H9 (cell line): ENCODE data around the gene MT3. TPM values are rescaled to one million over a fixed set of nuclear protein-coding genes. Genes with fewer than 3 reads are reported as not detected.

ENCODE experiments used
- DNase-seq: peaks from one replicate; pipeline ENCODE4 v3.0.0-alpha.2; 2017
- H2AFZ ChIP-seq: one replicate; pipeline ENCODE4 v1.6.1; 2013; ENCODE audit warnings: mild to moderate bottlenecking, low read length, control low read depth, moderate library complexity
- H2AK5ac ChIP-seq: 2 replicates; pipeline ENCODE4 v1.6.1; 2013; ENCODE audit warnings: low read length, control low read depth, mixed read lengths; ENCODE audit not compliant: insufficient read length
- H2BK120ac ChIP-seq: one replicate; pipeline ENCODE4 v1.6.1; 2013; ENCODE audit warnings: low read depth, mild to moderate bottlenecking, low read length, control low read depth, inconsistent platforms; ENCODE audit not compliant: poor library complexity, severe bottlenecking
- H2BK12ac ChIP-seq: 2 replicates; pipeline ENCODE4 v1.6.1; 2013; ENCODE audit warnings: low read length, control low read depth, mixed read lengths, low read depth; ENCODE audit not compliant: insufficient read length
- H2BK15ac ChIP-seq: 2 replicates; pipeline ENCODE4 v1.6.1; 2013; ENCODE audit warnings: low read depth, low read length, control low read depth
- H2BK20ac ChIP-seq: one replicate; pipeline ENCODE4 v1.6.1; 2013; ENCODE audit warnings: low read depth, mild to moderate bottlenecking, low read length, control low read depth, inconsistent platforms; ENCODE audit not compliant: poor library complexity, severe bottlenecking
- H2BK5ac ChIP-seq: 2 replicates; pipeline ENCODE4 v1.6.1; 2013; ENCODE audit warnings: low read length, control low read depth, mixed read lengths; ENCODE audit not compliant: insufficient read length
- H3K14ac ChIP-seq: 2 replicates; pipeline ENCODE4 v1.6.1; 2013; ENCODE audit warnings: low read length, control low read depth; ENCODE audit not compliant: insufficient read depth
- H3K18ac ChIP-seq: 2 replicates; pipeline ENCODE4 v1.6.1; 2013; ENCODE audit warnings: low read depth, mild to moderate bottlenecking, mixed read lengths, low read length, control low read depth; ENCODE audit not compliant: insufficient read length
- H3K23ac ChIP-seq: 2 replicates; pipeline ENCODE4 v1.6.1; 2013; ENCODE audit warnings: low read length, control low read depth, mixed read lengths, low read depth; ENCODE audit not compliant: insufficient read length
- H3K23me2 ChIP-seq: 2 replicates; pipeline ENCODE4 v1.6.1; 2013; ENCODE audit warnings: low read depth, mild to moderate bottlenecking, mixed read lengths, low read length, control low read depth; ENCODE audit not compliant: insufficient read length, poor library complexity, severe bottlenecking
- H3K27ac ChIP-seq: 2 replicates; pipeline ENCODE4 v1.5.1; 2013; ENCODE audit warnings: low read length, control low read depth, mixed read lengths, low read depth; ENCODE audit not compliant: insufficient read length
- H3K27me3 ChIP-seq: 2 replicates; pipeline ENCODE4 v1.6.1; 2013; ENCODE audit warnings: low read length, control low read depth, inconsistent platforms; ENCODE audit not compliant: insufficient read depth
- H3K4ac ChIP-seq: 2 replicates; pipeline ENCODE4 v1.6.1; 2013; ENCODE audit warnings: low read depth, mild to moderate bottlenecking, control low read depth, inconsistent platforms, low read length, moderate library complexity
- H3K4me1 ChIP-seq: 2 replicates; pipeline ENCODE4 v1.6.1; 2013; ENCODE audit warnings: low read length, control low read depth, inconsistent platforms; ENCODE audit not compliant: insufficient read depth
- H3K4me2 ChIP-seq: 2 replicates; pipeline ENCODE4 v1.6.1; 2013; ENCODE audit warnings: low read length, control low read depth, mixed read lengths; ENCODE audit not compliant: insufficient read length, insufficient read depth
- H3K56ac ChIP-seq: 2 replicates; pipeline ENCODE4 v1.6.1; 2013; ENCODE audit warnings: low read depth, mild to moderate bottlenecking, mixed read lengths, low read length, control low read depth; ENCODE audit not compliant: insufficient read length
- H3K79me1 ChIP-seq: 2 replicates; pipeline ENCODE4 v1.6.1; 2013; ENCODE audit warnings: low read depth, mild to moderate bottlenecking, moderate library complexity, low read length, control low read depth, inconsistent platforms; ENCODE audit not compliant: insufficient read depth, poor library complexity, severe bottlenecking
- H3K79me2 ChIP-seq: 2 replicates; pipeline ENCODE4 v1.6.1; 2013; ENCODE audit warnings: low read length, control low read depth, inconsistent platforms; ENCODE audit not compliant: insufficient read depth
- H3K9ac ChIP-seq: 2 replicates; pipeline ENCODE4 v1.6.1; 2013; ENCODE audit warnings: low read length, control low read depth, mixed read lengths; ENCODE audit not compliant: insufficient read length; ENCODE audit errors: extremely low read depth
- H3K9me3 ChIP-seq: one replicate; pipeline ENCODE4 v1.6.1; 2013; ENCODE audit warnings: low read depth, low read length, inconsistent platforms; ENCODE audit not compliant: control insufficient read depth
- H3T11ph ChIP-seq: one replicate; pipeline ENCODE4 v1.6.1; 2013; ENCODE audit warnings: mild to moderate bottlenecking, low read length, control low read depth, inconsistent platforms
- H4K20me1 ChIP-seq: one replicate; pipeline ENCODE4 v1.6.1; 2013; ENCODE audit not compliant: control insufficient read depth, insufficient read length, insufficient read depth
- H4K5ac ChIP-seq: 2 replicates; pipeline ENCODE4 v1.6.1; 2013; ENCODE audit warnings: low read depth, mild to moderate bottlenecking, mixed read lengths, low read length, control low read depth; ENCODE audit not compliant: insufficient read length
- H4K8ac ChIP-seq: replicated peaks from 2 replicates; pipeline ENCODE4 v1.6.1; 2013; ENCODE audit warnings: low read length, control low read depth, mixed read lengths, low read depth; ENCODE audit not compliant: insufficient read length
- H4K91ac ChIP-seq: 2 replicates; pipeline ENCODE4 v1.6.1; 2013; ENCODE audit warnings: low read depth, mild to moderate bottlenecking, moderate library complexity, mixed read lengths, low read length, control low read depth; ENCODE audit not compliant: insufficient read length
- H3K27ac Mint-ChIP-seq, 3 experiments: 2 replicates in 2 of 3; 3 replicates in 1 of 3; pipeline ENCODE4 v1.8.0; 2020 to 2021; ENCODE audit warnings: mixed read lengths in 3 of 3, mild to moderate bottlenecking in 1 of 3, moderate library complexity in 1 of 3
- H3K27me3 Mint-ChIP-seq: 2 replicates; pipeline ENCODE4 v1.8.0; 2021; ENCODE audit warnings: low read depth, mild to moderate bottlenecking, moderate library complexity, mixed read lengths
- H3K36me3 Mint-ChIP-seq, 3 experiments: 2 replicates in 2 of 3; 3 replicates in 1 of 3; pipeline ENCODE4 v1.8.0; 2020 to 2021; ENCODE audit warnings: low read depth in 3 of 3, mixed read lengths in 3 of 3; ENCODE audit not compliant: insufficient read depth in 1 of 3
- H3K4me1 Mint-ChIP-seq, 2 experiments: 2 replicates each; pipeline ENCODE4 v1.8.0; 2020; ENCODE audit warnings: mixed read lengths in 2 of 2
- H3K4me3 Mint-ChIP-seq, 2 experiments: 2 replicates in 1 of 2; 3 replicates in 1 of 2; pipeline ENCODE4 v1.8.0; 2020 to 2021; ENCODE audit warnings: mild to moderate bottlenecking in 2 of 2, mixed read lengths in 2 of 2, moderate library complexity in 1 of 2
- H3K9me3 Mint-ChIP-seq, 2 experiments: 2 replicates in 1 of 2; 3 replicates in 1 of 2; pipeline ENCODE4 v1.8.0; 2020; ENCODE audit warnings: mild to moderate bottlenecking in 2 of 2, mixed read lengths in 2 of 2, moderate library complexity in 1 of 2
- CTCF ChIP-seq: fragments of 200-600 bp; sonication (generic); conservative IDR thresholded peaks from 3 replicates; pipeline ENCODE4 v1.8.0; 2021; ENCODE audit warnings: antibody characterized with exemption, mild to moderate bottlenecking
- WGBS: extraction: QIAGEN DNeasy Blood & Tissue Kit; methylation state at CpG from one replicate; pipeline ENCODE4 v1.1.7; 2013; ENCODE audit warnings: missing lambda C conversion rate, low lambda C conversion rate, mixed read lengths; ENCODE audit not compliant: insufficient read length; ENCODE audit errors: extremely low coverage; 5-methylcytosine and 5-hydroxymethylcytosine counted together
- total RNA-seq: library from RNA; stranded (reverse); gene quantifications from 2 replicates; pipeline ENCODE4 v1.2.1, GENCODE V29; 2021

Gene MT3
- total RNA-seq, 1 experiment from 2014 or later: not detected

DNA sequence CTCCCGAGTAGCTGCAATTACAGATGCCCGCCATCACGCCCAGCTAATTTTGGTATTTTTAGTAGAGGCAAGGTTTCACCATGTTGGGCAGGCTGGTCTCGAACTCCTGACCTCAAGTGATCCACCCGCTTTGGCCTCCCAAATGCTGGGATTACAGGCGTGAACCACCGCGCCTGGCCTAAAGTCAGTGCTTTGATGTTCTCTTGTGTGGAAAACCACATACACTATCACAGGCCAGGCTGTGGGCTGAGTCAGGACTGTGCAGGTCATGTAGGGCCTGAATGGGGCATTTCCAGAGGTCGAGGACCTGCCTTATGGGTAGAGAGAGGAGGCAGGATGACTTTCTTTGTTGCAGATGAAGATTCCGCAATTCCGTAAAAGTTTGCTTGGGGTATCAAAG is 5.1 kb upstream of the MT3 start:
- H3K27me3 ChIP-seq: peaks cover 6% of the 10 kb centered on the region; the same call in 1 of the 2 replicates
- peaks cover 5% of the 10 kb centered on the region for H3K23me2 ChIP-seq
- H3K4me1 ChIP-seq: no peaks in the 10 kb centered on the region; the same call in 1 of the 2 replicates
- no peaks in the 10 kb centered on the region for H3K9me3 ChIP-seq
- H2BK120ac ChIP-seq: no peak overlapping the region
- H3K79me2 ChIP-seq: no peaks in the 10 kb centered on the region
- peaks cover 84% of the 10 kb centered on the region for H3K27me3 Mint-ChIP-seq
- no peak overlapping the region for H3K14ac ChIP-seq
- H3K79me1 ChIP-seq: no peaks in the 10 kb centered on the region
- no peak overlapping the region for H3K9ac ChIP-seq
- H3K27ac ChIP-seq: no peak overlapping the region
- H3K27ac Mint-ChIP-seq: no peak overlapping the region
- no peak overlapping the region for H3K23ac ChIP-seq
- H2AFZ ChIP-seq: no peak overlapping the region
- no peak overlapping the region for H3K4me3 Mint-ChIP-seq
- H3K18ac ChIP-seq: no peak overlapping the region
- H2BK5ac ChIP-seq: no peak overlapping the region
- no peak for TF ChIP-seq CTCF
- no peak for DNase-seq
- H3K4me2 ChIP-seq: no peak overlapping the region
- H4K5ac ChIP-seq: no peak overlapping the region
- no peaks in the 10 kb centered on the region; a peak in 2 of 5 replicates for H3K9me3 Mint-ChIP-seq
- no CpG with 5 or more reads among the region's 11 CpGs for WGBS
- peaks cover 8 to 11% of the 10 kb centered on the region in 2 experiments for H3K4me1 Mint-ChIP-seq
- no peaks in the 10 kb centered on the region for H3K36me3 Mint-ChIP-seq
- no peak overlapping the region for H2BK15ac ChIP-seq
- no peak overlapping the region for H3T11ph ChIP-seq
- no peak overlapping the region for H4K91ac ChIP-seq
- H4K8ac ChIP-seq: no peak overlapping the region
- H2BK20ac ChIP-seq: no peak overlapping the region
- H4K20me1 ChIP-seq: no peaks in the 10 kb centered on the region
- H2BK12ac ChIP-seq: no peak overlapping the region
- H3K4ac ChIP-seq: no peak overlapping the region
- H2AK5ac ChIP-seq: no peak overlapping the region
- no peak overlapping the region for H3K56ac ChIP-seq
